H54 (cell line): ENCODE data around the gene MACROD2.
"Not testable (repeated sequence)": the region's sequence is repeated elsewhere in the genome, so short reads cannot be mapped to it uniquely, and the experiment has no call there.

Experiments used
- DNase-seq: peaks from one replicate; pipeline ENCODE4 v3.0.0; 2011; ENCODE audit warnings: low spot score, mixed read lengths; ENCODE audit not compliant: insufficient read length
- FAIRE-seq: peaks from 3 replicates; lab custom pipeline; 2011; peaks lifted over from hg19 to GRCh38; lab: Jason Lieb, UNC
- POLR2A ChIP-seq: IDR thresholded peaks from 2 replicates; pipeline ENCODE4 v1.6.1; 2011; ENCODE audit warnings: low read depth, mild to moderate bottlenecking, low read length

Gene MACROD2

DNA sequence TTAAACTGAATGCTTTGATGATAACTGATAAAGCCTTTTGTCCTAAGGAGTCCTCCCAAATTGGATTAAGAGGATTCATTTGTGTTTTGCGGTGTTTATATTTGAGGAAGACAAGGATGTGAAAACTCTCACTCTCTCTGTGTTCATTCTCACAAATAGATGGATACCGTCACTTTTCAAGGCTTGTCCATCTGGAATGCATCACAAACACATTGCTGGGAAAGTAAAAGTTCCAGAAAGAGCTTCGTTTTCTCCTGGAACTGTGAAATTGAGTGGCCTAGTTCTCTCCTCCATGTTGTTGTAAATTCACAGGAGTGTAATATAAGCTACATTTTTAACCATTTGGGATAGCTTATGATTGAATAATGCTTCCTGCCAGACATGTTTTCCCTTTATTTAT lies 923.7 kb downstream of the MACROD2 start:
- no peak for DNase-seq
- no peak for TF ChIP-seq POLR2A
- no peak for FAIRE-seq

DNA sequence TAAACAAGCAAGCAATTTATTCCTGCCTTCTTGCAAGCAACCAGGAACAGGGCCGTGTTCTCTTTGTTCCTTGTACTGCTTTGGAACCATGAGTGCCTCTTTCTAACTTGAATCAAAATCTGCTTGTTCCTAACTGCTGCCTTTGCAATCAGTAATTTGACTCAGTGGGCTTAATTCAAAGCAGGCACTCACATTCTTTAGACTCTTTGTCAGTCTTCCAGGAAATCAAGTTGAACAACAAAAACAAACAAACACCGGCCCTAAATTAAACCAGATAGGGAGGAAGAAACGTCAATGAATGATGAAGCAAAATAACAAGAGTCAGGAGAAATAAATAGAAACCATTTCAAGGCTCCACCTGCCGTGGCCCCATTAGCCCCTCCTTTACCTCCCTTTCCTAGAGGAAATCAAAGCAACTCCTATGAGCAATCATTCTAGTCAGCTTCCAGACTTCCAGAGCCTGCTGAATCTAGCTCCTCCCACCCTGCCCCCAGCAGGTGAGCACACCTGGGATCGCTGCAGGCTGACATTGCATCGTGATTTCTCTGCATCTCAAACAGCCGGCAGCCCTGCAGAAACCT lies 924.3 kb downstream of the MACROD2 start:
- DNase-seq (no peak), FAIRE-seq (no peak)
- no peak for TF ChIP-seq POLR2A

DNA sequence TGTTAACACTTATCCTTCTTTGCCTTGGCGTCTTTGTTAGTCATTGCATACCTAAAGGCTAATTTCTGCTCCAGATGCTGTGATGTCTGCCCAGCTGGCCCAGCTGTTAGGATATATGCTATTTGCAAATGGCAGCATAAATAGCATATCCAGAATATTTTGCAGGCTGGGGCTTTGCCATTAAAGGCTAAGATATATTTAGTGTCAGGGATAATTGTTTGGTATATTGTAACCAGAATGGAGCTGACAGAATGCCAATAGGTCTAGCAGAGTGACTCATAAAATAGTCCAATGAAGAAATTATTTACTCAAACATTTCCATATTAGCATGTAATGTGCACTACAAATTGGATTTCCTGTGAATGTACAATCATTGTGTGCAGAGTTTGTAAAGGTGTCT lies 926.2 kb downstream of the MACROD2 start:
- DNase-seq (no peak), FAIRE-seq (no peak)
- TF ChIP-seq POLR2A = no peak

DNA sequence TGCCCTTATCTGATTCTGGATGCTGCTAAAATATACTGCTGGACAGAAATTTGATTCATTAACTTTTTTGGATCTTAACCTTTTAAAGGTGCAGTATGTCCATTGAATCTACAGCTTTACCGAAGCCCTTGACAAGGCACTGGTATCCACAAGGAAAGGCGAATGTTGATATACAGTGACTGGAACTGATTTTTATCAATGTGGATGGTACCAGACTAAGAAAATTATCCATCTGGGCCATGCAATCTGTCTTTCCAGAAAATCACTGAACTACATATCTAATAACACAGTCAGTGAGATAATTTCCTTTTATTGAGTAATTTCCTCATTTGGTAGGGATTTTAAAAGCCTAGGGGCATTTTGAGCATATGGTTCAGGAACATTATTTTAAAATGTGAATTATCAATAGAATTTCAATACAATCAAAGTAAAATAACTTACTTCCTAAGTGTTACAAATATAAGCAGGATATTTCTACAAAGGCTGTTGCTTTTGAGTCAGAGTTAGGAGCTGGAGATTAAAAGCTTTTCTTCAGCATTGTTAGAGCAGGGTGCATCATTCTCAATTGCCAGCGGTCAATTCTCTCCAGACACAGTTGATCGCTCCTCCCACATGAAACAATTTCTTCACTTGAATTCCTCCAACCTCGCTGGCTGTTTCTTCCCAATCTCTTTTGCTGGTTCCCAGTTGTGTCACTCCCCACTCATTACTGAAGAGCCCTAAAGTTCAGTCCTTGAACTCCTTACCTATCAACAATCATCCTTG lies 927.4 kb downstream of the MACROD2 start:
- no peak for FAIRE-seq
- TF ChIP-seq POLR2A = no peak
- DNase-seq = no peak

DNA sequence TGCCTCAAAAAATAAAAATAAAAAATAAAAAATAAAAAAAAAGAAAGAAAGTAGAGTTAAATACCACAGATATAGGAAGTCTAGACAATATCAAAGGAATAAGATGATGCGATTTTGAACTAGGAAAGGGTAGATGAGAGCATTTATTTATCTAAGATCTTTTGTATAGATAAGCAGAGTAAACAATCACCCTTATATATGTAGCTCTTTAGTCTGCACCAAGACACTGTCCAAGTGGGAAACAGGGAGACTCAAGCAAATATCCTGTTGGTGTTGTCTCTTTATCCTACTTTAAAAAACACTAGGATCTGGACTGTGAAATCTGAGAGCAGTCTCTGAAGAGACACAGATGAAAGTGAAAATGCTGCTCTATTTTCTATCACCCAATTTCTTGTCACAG lies 929.1 kb downstream of the MACROD2 start:
- DNase-seq (no peak), FAIRE-seq (no peak)
- TF ChIP-seq POLR2A = no peak

DNA sequence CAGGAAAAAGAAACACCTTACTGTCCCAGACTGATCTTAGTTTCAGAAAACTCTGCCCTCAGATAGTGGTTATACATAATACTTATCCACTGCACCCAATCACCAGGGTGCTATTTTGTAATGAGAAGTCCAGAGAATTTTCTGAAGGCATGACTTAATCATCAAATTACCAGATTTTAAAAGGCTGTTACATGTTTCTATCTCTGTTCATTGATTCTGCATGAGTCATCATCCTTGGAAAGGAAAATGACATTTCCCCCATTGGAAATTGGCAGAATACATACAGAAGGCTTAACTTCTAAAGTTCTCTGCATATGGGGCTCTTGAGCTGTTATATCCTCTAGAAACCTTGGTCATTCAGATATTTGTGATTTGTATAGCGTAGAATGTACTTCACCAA lies 930.0 kb downstream of the MACROD2 start:
- DNase-seq (no peak), FAIRE-seq (no peak)
- no peak for TF ChIP-seq POLR2A

DNA sequence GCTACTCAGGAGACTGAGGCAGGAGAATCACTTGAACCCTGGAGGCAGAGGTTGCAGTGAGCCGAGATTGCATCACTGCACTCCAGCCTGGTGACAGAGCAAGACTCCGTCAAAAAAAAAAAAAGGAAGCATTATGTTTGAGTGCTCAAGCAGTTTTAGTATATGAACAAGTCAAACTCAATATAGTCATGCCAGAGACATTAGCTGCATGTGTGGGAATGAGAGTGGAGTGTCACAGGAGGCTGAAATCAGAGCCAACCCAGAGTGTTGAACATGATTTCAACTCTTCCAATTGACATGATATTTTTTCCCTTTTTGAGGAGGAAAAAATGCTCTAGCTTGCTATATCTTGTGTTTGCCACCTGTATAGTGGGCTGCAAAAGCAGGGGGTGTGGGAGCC lies 931.1 kb downstream of the MACROD2 start:
- not testable (repeated sequence) for FAIRE-seq, DNase-seq

DNA sequence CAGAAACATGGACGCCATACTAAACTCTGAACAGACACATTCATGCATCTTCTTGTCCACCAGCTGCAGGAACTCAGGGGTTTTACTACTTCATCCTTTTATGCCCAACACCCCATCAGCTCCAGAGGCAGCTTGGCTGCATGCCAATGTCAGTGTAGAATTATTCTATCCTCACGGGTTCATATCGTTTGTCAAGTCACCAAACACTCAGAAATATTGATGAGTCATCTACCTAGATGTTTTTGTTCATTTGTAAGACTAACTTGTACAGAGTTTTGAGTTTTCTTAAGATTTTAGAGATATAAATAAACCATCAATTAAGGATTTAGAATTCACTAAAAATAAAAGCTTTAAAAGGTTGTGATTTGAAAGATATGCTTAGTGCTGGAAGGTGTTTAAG lies 932.8 kb downstream of the MACROD2 start:
- no peak for TF ChIP-seq POLR2A
- no peak for DNase-seq
- no peak for FAIRE-seq

DNA sequence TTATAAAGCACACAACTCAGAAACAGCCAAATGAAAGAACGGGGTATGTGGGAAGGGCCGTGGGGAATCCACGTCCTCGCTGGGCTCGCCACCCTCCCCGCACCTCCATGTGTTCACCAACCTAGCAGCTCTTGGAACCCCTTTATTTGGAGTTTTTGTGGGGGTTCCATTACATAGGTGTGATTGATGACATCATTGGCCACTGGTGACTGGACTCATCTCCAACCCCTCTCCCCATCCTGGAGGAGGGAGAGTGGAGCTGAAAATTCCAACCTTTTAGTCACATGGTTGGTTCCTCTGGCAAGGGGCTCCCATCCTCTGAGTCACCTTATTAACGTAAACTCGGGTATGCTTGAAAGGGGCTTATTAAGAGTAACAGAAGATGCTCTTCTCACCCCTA lies 934.1 kb downstream of the MACROD2 start:
- no peak for FAIRE-seq
- DNase-seq = no peak
- no peak for TF ChIP-seq POLR2A

DNA sequence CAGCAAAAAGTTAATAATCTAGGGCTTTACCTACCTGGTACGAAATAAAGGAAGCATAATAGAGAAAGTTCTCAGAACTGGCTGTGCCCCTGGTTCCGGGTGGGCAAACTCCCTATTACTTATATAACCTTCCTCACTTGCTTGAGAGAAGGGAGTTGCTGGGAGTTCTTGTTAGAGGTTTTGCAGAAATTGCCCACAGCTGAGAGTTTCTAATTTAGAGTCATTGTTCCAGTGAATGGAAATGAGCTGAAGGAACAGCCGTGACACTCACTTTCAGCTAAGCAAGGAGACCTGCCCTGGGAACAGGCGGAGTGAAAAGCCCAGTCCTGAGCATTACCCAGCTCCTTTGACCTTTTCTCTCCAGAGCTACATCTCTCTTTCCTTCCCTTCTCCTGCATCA lies 936.7 kb downstream of the MACROD2 start:
- TF ChIP-seq POLR2A = no peak
- DNase-seq = no peak
- no peak for FAIRE-seq

DNA sequence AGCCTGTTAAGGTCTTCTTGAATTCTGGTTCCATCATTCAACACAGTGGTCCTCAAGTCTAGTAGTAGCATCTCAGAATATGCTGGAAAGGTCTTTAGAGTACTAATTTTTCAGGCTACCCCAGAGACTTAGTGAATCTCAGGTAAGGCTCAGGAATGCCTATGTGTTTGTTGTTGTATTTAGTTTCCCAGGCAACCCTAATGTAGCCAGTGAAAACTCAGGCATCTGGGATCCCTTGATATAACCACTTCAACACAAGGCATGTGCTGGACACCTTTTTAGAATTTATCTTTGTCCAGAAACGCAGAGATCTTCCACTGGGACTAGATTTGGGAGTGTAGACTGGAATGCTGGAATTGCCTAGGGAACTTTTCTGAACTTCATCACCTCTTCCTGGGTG lies 940.0 kb downstream of the MACROD2 start:
- FAIRE-seq = no peak
- TF ChIP-seq POLR2A = no peak

DNA sequence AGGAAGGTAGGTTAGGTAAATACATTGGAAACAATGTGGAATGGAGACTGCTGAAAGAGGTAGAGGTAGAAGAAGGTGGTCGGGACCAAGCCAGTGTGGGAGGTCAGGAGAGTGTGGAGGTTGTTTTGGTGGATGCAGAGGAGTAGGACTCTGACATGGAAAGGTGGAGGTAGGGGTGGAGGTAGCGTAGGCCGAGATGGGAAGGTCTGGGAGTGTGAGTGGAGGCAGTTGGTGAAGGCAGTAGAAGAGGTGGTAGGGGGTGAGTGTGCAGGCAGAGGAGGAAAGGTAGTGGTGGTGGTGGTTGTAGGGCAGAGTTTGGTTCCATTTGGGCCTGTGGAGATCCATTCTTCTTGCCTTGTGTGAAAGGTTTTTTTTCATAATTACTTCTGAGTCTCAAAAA lies 941.7 kb downstream of the MACROD2 start:
- no peak for FAIRE-seq
- TF ChIP-seq POLR2A = no peak
- DNase-seq = no peak

More for the DNA sequence above, 940.0 kb downstream of the MACROD2 start:
- no peak for DNase-seq

DNA sequence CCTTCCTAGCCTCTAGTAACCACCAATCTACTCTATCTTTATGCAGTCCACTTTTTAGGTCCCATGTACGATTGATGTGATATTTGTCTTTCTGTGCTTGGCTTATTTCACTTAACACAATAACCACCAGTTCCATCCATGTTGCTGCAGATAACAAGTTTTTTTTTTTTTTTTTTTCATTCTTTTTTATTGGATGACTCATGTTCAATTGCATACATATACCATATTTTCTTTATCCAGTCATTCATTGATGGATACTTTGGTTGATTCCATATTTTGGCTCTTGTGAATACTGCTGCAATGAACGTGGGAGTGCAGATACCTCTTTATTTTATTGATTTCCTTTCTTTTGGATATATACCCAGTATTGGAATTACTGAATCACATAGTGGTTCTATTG lies 942.5 kb downstream of the MACROD2 start:
- DNase-seq = no peak
- FAIRE-seq = no peak
- no peak for TF ChIP-seq POLR2A

DNA sequence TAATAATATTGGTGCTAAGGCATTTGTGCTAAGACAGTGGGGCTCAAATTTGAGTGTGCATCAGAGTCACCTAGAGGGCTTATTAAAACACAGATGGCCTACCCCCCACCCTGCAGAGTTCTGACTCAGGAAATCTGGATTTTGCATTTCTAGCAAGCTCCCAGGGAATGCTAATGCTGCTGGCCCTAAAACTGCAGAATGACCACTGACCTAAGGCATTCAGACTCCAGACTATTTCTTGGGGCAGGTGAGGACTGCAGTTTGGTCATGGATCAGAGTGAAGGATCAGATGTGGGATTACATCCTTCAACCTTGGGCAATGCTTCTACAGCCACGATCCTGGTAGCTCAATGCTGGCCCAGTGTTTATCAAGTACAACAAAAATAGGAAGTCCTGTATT lies 952.2 kb downstream of the MACROD2 start:
- DNase-seq (no peak), FAIRE-seq (no peak)
- no peak for TF ChIP-seq POLR2A

DNA sequence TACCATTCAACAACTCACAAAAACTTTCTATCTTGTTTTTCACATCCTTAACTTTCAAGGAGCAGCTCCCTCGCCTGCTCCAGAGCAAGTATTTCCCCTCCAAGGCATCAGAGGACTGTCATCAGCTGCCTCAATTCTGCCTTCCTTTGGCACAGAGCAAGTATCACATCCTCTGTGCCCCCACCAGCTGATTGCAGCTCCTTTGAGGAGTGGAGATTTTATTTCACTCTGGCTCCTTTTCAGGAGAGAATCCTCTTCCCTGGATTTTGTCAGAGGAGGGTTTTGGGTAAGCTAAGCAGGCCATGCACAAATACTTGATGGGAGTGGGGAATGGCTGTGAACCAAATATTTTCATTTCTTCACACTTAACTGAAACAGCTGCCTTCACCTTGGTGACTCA lies 952.6 kb downstream of the MACROD2 start:
- FAIRE-seq (no peak), DNase-seq (no peak)
- TF ChIP-seq POLR2A = no peak

DNA sequence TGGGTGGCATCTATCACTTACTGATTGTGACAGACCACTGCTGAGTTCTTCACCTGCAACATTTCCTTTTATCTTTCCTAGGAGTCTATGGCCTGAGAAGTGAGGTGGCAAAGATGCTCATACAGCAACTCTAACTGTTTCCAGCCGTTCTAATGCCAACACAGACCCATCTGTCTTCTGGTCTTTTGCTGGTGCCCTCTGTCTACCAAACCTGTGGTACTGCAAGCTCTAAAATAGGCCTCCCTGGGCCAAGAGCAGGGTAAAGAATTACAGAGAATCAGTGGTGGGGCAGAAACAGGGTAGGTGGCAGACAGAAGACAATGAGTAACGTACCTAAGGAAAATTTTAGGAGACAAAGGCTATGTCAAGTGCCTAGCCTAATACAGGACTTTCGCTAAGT lies 953.1 kb downstream of the MACROD2 start:
- DNase-seq = no peak
- no peak for TF ChIP-seq POLR2A
- no peak for FAIRE-seq
